IMR-90 (cell line): ENCODE measurements around the gene SGCE. TPM values are rescaled to one million over a fixed set of nuclear protein-coding genes. Genes with fewer than 3 reads are reported as not detected.

Source experiments
- ATAC-seq: fragments of 200-7000 bp; cut with Tn5 transposase; 2 replicates; pipeline ENCODE4 v1.9.1; 2020; ENCODE audit warnings: low read depth, mild to moderate bottlenecking, moderate library complexity
- BruUV-seq: library from RNA; stranded (reverse); fragments of 400-500 nt; replicated peaks from 2 replicates; lab custom pipeline; 2021; lab: Mats Ljungman, UMichigan
- CTCF ChIA-PET: fragments of 300-600 bp; formaldehyde crosslinking; extraction: SDS; loops from one replicate; lab custom pipeline; 2021; ENCODE audit warnings: antibody characterized with exemption; lab: Yijun Ruan, JAX
- POLR2A ChIA-PET: fragments of 300-600 bp; sonication (Branson Sonifier 250); formaldehyde crosslinking; loops from one replicate; lab custom pipeline; 2022; ENCODE audit warnings: antibody characterized with exemption; ENCODE audit not compliant: unreplicated experiment; lab: Charles Lee
- DNase-seq: peaks from one replicate; pipeline ENCODE4 v3.0.0; 2013
- H2AFZ ChIP-seq: replicated peaks from 2 replicates; pipeline ENCODE3; 2013; ENCODE audit warnings: low read length, mild to moderate bottlenecking; ENCODE audit not compliant: poor library complexity
- H2AK5ac ChIP-seq: 2 replicates; pipeline ENCODE4 v1.6.1; 2013; ENCODE audit warnings: low read depth, low read length, inconsistent platforms
- H2AK9ac ChIP-seq: replicated peaks from 2 replicates; pipeline ENCODE3; 2013; ENCODE audit warnings: mild to moderate bottlenecking, low read depth, low read length, moderate library complexity; ENCODE audit not compliant: poor library complexity
- H2BK120ac ChIP-seq: 2 replicates; pipeline ENCODE4 v1.6.1; 2013; ENCODE audit warnings: low read depth, low read length, inconsistent platforms
- H2BK15ac ChIP-seq: 3 replicates; pipeline ENCODE4 v1.6.1; 2013; ENCODE audit warnings: low read depth, low read length, inconsistent platforms
- H2BK20ac ChIP-seq: 2 replicates; pipeline ENCODE4 v1.6.1; 2013; ENCODE audit warnings: low read depth, mild to moderate bottlenecking, inconsistent platforms, low read length, moderate library complexity
- H2BK5ac ChIP-seq: 2 replicates; pipeline ENCODE4 v1.6.1; 2013; ENCODE audit warnings: mild to moderate bottlenecking, low read depth, low read length, inconsistent platforms; ENCODE audit not compliant: poor library complexity, severe bottlenecking
- H3K14ac ChIP-seq: replicated peaks from 2 replicates; pipeline ENCODE4 v1.6.1; 2013; ENCODE audit warnings: low read depth, low read length, inconsistent platforms
- H3K18ac ChIP-seq: 2 replicates; pipeline ENCODE4 v1.6.1; 2013; ENCODE audit warnings: low read depth, low read length, control low read depth
- H3K23ac ChIP-seq: 2 replicates; pipeline ENCODE4 v1.6.1; 2013; ENCODE audit warnings: low read depth, low read length, inconsistent platforms
- H3K27ac ChIP-seq: 2 replicates; pipeline ENCODE4 v1.5.1; 2013; ENCODE audit warnings: mild to moderate bottlenecking, control low read depth, low read length; ENCODE audit not compliant: insufficient read depth
- H3K27me3 ChIP-seq: 2 replicates; pipeline ENCODE4 v1.6.1; 2013; ENCODE audit warnings: low read length; ENCODE audit not compliant: control insufficient read depth, insufficient read depth
- H3K36me3 ChIP-seq: 2 replicates; pipeline ENCODE4 v1.6.1; 2013; ENCODE audit warnings: low read length, mixed read lengths; ENCODE audit not compliant: control insufficient read depth, insufficient read depth
- H3K4ac ChIP-seq: 2 replicates; pipeline ENCODE4 v1.6.1; 2013; ENCODE audit warnings: low read depth, low read length, inconsistent platforms
- H3K4me1 ChIP-seq: 2 replicates; pipeline ENCODE4 v1.6.1; 2013; ENCODE audit warnings: low read length, mixed read lengths; ENCODE audit not compliant: control insufficient read depth, insufficient read depth
- H3K4me2 ChIP-seq: 2 replicates; pipeline ENCODE4 v1.6.1; 2013; ENCODE audit warnings: low read depth, mild to moderate bottlenecking, control low read depth, low read length, moderate library complexity
- H3K4me3 ChIP-seq: 2 replicates; pipeline ENCODE4 v1.5.1; 2013; ENCODE audit warnings: low read depth, mild to moderate bottlenecking, control low read depth, low read length, moderate library complexity; ENCODE audit not compliant: insufficient read depth
- H3K56ac ChIP-seq: 2 replicates; pipeline ENCODE4 v1.6.1; 2013; ENCODE audit warnings: low read length, inconsistent platforms; ENCODE audit not compliant: insufficient read depth; ENCODE audit errors: extremely low read depth
- H3K79me1 ChIP-seq, 2 experiments: 2 replicates each; pipeline ENCODE4 v1.6.1; 2013; ENCODE audit warnings: low read length in 2 of 2, inconsistent platforms in 1 of 2, low read depth in 1 of 2
- H3K9ac ChIP-seq: 2 replicates; pipeline ENCODE4 v1.6.1; 2013; ENCODE audit warnings: low read depth, low read length, control low read depth
- H3K9me1 ChIP-seq: 2 replicates; pipeline ENCODE4 v1.6.1; 2013; ENCODE audit warnings: low read length, inconsistent platforms; ENCODE audit not compliant: insufficient read depth
- H3K9me3 ChIP-seq: 2 replicates; pipeline ENCODE4 v1.6.1; 2013; ENCODE audit warnings: low read length; ENCODE audit not compliant: control insufficient read depth, insufficient read depth
- H4K20me1 ChIP-seq: 2 replicates; pipeline ENCODE4 v1.6.1; 2013; ENCODE audit warnings: low read length, inconsistent platforms; ENCODE audit not compliant: insufficient read depth
- H4K5ac ChIP-seq: 2 replicates; pipeline ENCODE4 v1.6.1; 2013; ENCODE audit warnings: mild to moderate bottlenecking, low read depth, low read length, control low read depth
- H4K8ac ChIP-seq, 2 experiments: 2 replicates each; pipeline ENCODE4 v1.6.1; 2013; ENCODE audit warnings: low read depth in 2 of 2, low read length in 2 of 2, control low read depth in 1 of 2, inconsistent platforms in 1 of 2
- H4K91ac ChIP-seq: 2 replicates; pipeline ENCODE4 v1.6.1; 2013; ENCODE audit warnings: low read depth, low read length, inconsistent platforms; ENCODE audit not compliant: insufficient read depth
- CEBPB ChIP-seq: IDR thresholded peaks from 2 replicates; pipeline ENCODE4 v1.6.1; 2012; ENCODE audit warnings: low read depth, low read length, improper control_type of control experiment
- CHD1 ChIP-seq: IDR thresholded peaks from 2 replicates; pipeline ENCODE4 v1.6.1; 2012; ENCODE audit warnings: low read depth, low read length, improper control_type of control experiment
- CTCF ChIP-seq: conservative IDR thresholded peaks from 2 replicates; pipeline ENCODE4 v1.5.1; 2012; ENCODE audit warnings: mild to moderate bottlenecking, low read depth, low read length, improper control_type of control experiment
- ELK1 ChIP-seq: fragments of 150-350 bp; IDR thresholded peaks from 2 replicates; pipeline ENCODE4 v1.6.1; 2016; ENCODE audit warnings: low read depth, mild to moderate bottlenecking, low read length, moderate library complexity, borderline replicate concordance
- FOS ChIP-seq: fragments of 150-350 bp; IDR thresholded peaks from 2 replicates; pipeline ENCODE4 v1.6.1; 2016; ENCODE audit warnings: low read depth, low read length
- MAFK ChIP-seq: IDR thresholded peaks from 2 replicates; pipeline ENCODE4 v1.6.1; 2012; ENCODE audit warnings: low read depth, low read length, improper control_type of control experiment
- MAZ ChIP-seq: IDR thresholded peaks from 2 replicates; pipeline ENCODE4 v1.6.1; 2012; ENCODE audit warnings: low read depth, mild to moderate bottlenecking, low read length, improper control_type of control experiment, moderate library complexity, borderline replicate concordance
- MXI1 ChIP-seq: IDR thresholded peaks from 2 replicates; pipeline ENCODE4 v1.6.1; 2012; ENCODE audit warnings: low read depth, mild to moderate bottlenecking, low read length, moderate library complexity, borderline replicate concordance
- NFE2L2 ChIP-seq: fragments of 150-350 bp; IDR thresholded peaks from 2 replicates; pipeline ENCODE4 v1.6.1; 2016; ENCODE audit warnings: low read depth, mild to moderate bottlenecking, low read length
- POLR2A ChIP-seq: IDR thresholded peaks from 2 replicates; pipeline ENCODE4 v1.6.1; 2012; ENCODE audit warnings: mild to moderate bottlenecking, low read depth, low read length
- RAD21 ChIP-seq: IDR thresholded peaks from 2 replicates; pipeline ENCODE4 v1.6.1; 2012; ENCODE audit warnings: low read length, improper control_type of control experiment
- SMC3 ChIP-seq: fragments of 150-350 bp; IDR thresholded peaks from 2 replicates; pipeline ENCODE4 v1.6.1; 2016; ENCODE audit warnings: low read depth, mild to moderate bottlenecking, antibody characterized with exemption, low read length, moderate library complexity
- USF2 ChIP-seq: fragments of 150-350 bp; IDR thresholded peaks from 2 replicates; pipeline ENCODE4 v1.6.1; 2017; ENCODE audit warnings: mild to moderate bottlenecking, antibody characterized with exemption, low read length, low read depth
- WGBS, 2 experiments: methylation state at CpG; one replicate each; pipeline versions ENCODE4 v1.1.5 to v1.1.7; 2013; ENCODE audit warnings: missing lambda C conversion rate in 2 of 2; ENCODE audit not compliant: insufficient read length in 1 of 2; ENCODE audit errors: extremely low coverage in 2 of 2; 5-methylcytosine and 5-hydroxymethylcytosine counted together
- dilution Hi-C: fragments of 300-500 bp; cut with HindIII; formaldehyde crosslinking; loops from one replicate; pipeline ENCODE4 v1.14.3; 2018; ENCODE audit warnings: low sequenced_read_pairs; ENCODE audit not compliant: unreplicated experiment
- in situ Hi-C: fragments of 300-500 bp; cut with MboI; formaldehyde crosslinking; loops from 3 replicates; pipeline ENCODE4 v1.14.3; 2019; ENCODE audit warnings: low sequenced_read_pairs, inconsistent platforms, mixed read lengths
- intact Hi-C: fragments of 100-400 bp; cut with micrococcal nuclease; formaldehyde crosslinking; loops from 2 replicates; pipeline ENCODE4 v1.10.0; 2022
- polyA plus RNA-seq, 3 experiments: library from polyadenylated mRNA; depleted of rRNA; stranded (reverse); fragments of >200 nt; gene quantifications; 2 replicates each; pipeline ENCODE4 v1.2.3, GENCODE V29; 2012; ENCODE audit warnings: low replicate concordance in 1 of 3
- total RNA-seq: library from RNA; depleted of rRNA; stranded (reverse); fragments of >200 nt; gene quantifications from 2 replicates; pipeline ENCODE4 v1.2.3, GENCODE V29; 2012

SGCE gene
- total and polyA plus RNA-seq, 2 of the 4 experiments (the other 2 are of a cell fraction), result 39.4 to 40.5 TPM

GRCh38 chr7:94590526-94591162 is 65.3 kb downstream of the SGCE start:
- TF ChIP-seq CTCF (no peak), MAFK (no peak), CHD1 (no peak), SMC3 (no peak), MAZ (no peak), NFE2L2 (no peak), MXI1 (no peak), CEBPB (no peak), FOS (no peak), RAD21 (no peak), USF2 (no peak), ELK1 (no peak), POLR2A (no peak)
- in situ Hi-C loops, result no loop called here

More at GRCh38 chr7:94590526-94591162, 65.3 kb downstream of the SGCE start:
- Histone ChIP-seq H2AK5ac (no peak overlapping the region), H3K27ac (no peak overlapping the region), H3K36me3 (no peaks in the 10 kb centered on the region), H4K8ac (no peak overlapping the region), H2BK15ac (no peak overlapping the region), H3K4me1 (no peaks in the 10 kb centered on the region), H2BK5ac (no peak overlapping the region), H3K4me2 (no peak overlapping the region), H3K9ac (no peak overlapping the region), H3K27me3 (no peaks in the 10 kb centered on the region), H3K4ac (no peak overlapping the region), H3K9me3 (no peaks in the 10 kb centered on the region), H4K20me1 (no peaks in the 10 kb centered on the region), H2BK120ac (no peak overlapping the region), H2BK20ac (no peak overlapping the region), H3K4me3 (no peak overlapping the region), H3K14ac (no peak overlapping the region), H2AFZ (no peak overlapping the region), H3K79me1 (no peaks in the 10 kb centered on the region), H3K23ac (no peak overlapping the region), H4K91ac (no peak overlapping the region), H2AK9ac (no peak overlapping the region), H3K9me1 (no peaks in the 10 kb centered on the region), H3K18ac (no peak overlapping the region), H4K5ac (no peak overlapping the region), H3K56ac (no peak overlapping the region)
- no peak for DNase-seq
- dilution Hi-C loops, result no loop called here
- no CpG with 5 or more reads among the region's 4 CpGs for WGBS, 2 experiments
- ATAC-seq, result no peak
- ChIA-PET POLR2A (no interaction called here), CTCF (no interaction called here)
- no TSS peak for BruUV-seq
- intact Hi-C loops, result no loop called here
